ENCODE measurements around the gene GPR37L1.

GPR37L1 gene

DNA sequence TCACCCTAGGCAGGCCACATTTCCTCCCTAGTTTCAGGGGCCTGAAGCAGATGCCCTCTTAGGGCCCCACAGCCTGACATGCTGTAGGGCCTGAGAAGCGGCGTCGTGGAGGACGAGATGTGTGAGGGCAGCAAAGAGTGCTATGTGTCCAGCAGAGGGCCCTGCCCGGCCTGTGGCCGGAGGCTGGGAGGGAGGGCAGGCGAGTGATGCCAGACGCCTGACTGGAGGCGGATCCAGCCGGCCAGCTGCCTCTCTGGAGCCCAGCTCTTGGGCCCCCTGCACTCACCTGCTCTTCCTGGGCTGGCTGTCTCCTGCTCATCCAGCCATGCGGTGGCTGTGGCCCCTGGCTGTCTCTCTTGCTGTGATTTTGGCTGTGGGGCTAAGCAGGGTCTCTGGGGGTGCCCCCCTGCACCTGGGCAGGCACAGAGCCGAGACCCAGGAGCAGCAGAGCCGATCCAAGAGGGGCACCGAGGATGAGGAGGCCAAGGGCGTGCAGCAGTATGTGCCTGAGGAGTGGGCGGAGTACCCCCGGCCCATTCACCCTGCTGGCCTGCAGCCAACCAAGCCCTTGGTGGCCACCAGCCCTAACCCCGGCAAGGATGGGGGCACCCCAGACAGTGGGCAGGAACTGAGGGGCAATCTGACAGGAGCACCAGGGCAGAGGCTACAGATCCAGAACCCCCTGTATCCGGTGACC lies at the start of gene GPR37L1:
TSS of gene GPR37L1 (plus strand) at position 279 of the 697 bp plus-strand sequence. CDS start at position 326, 47 bp downstream.
- no peak for TF ChIP-seq FOXP2 (optimal IDR thresholded peaks at IDR 0.05; ENCODE audit: control extremely low read depth, extremely low read length, insufficient read depth)
- TF ChIP-seq EZH2 (IDR thresholded peaks at IDR 0.05), result no peak
- no peak for TF ChIP-seq POLR2AphosphoS5 (IDR thresholded peaks at IDR 0.05; ENCODE audit: borderline replicate concordance, low read depth, low read length)
- Histone ChIP-seq H3K9me3 (ENCODE audit: low read depth, low read length) (no peaks in the 10 kb centered on the region), H3K9ac (ENCODE audit: insufficient read length) (no peak within 1 kb of the TSS), H3K27ac (no peak within 1 kb of the TSS), H3K4me3 (no peak within 1 kb of the TSS), H3K36me3 (ENCODE audit: insufficient read depth, low read length) (no peaks in the 10 kb centered on the region)
- DNase-seq (ENCODE audit: low read depth, low spot score), result no peak

DNA sequence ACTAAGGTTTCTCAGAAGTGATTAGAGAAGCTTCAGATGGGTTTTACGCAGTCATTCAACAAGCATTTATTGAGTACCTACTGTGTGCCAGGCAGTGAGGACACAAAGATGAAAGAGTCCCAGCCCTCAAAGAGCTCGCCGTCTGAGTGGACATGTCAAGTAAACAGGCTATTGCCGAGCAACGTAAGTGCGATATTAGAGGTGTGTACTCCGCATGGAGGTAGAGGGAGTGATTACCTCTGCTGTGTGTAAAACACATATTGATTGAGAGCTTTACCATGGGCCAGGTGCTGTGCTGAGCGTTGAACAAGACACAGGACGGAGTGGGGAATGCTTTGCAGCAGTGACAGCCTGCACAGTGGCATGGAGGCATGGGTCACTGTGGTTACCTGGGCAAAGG lies 49.5 kb upstream of the GPR37L1 start:
- no peak overlapping the region for H3K4me3 ChIP-seq
- no peak for DNase-seq (ENCODE audit: low read depth, low spot score)
- H3K9me3 ChIP-seq (ENCODE audit: low read depth, low read length), result no peaks in the 10 kb centered on the region
- no peaks in the 10 kb centered on the region for H3K36me3 ChIP-seq (ENCODE audit: insufficient read depth, low read length)
- TF ChIP-seq FOXP2 (optimal IDR thresholded peaks at IDR 0.05; ENCODE audit: control extremely low read depth, extremely low read length, insufficient read depth) (no peak), POLR2AphosphoS5 (IDR thresholded peaks at IDR 0.05; ENCODE audit: borderline replicate concordance, low read depth, low read length) (no peak), EZH2 (IDR thresholded peaks at IDR 0.05) (no peak)
- H3K9ac ChIP-seq (ENCODE audit: insufficient read length), result no peak overlapping the region
- H3K27ac ChIP-seq, result no peak overlapping the region

DNA sequence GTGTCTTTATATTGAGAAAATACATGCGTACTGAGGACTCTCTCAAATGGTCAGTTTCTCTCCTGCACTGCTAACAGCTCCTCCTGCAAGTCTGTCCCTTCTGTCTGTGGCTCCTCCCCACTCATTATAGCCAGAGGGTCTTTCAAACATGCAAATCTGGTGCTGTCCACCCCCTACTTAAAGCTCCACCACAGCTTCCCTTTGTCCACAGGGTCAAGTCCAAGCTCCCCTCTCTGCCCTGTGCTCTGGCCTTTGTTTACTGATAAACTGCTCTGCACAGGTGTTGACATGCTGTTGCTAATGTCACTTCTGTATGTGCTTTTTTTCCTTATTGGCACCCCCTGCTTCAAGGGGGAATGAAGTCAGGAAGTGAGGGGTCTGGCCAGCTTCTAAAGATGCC lies 47.7 kb upstream of the GPR37L1 start:
- TF ChIP-seq EZH2 (IDR thresholded peaks at IDR 0.05), result no peak
- no peak for TF ChIP-seq FOXP2 (optimal IDR thresholded peaks at IDR 0.05; ENCODE audit: control extremely low read depth, extremely low read length, insufficient read depth)
- no peak for TF ChIP-seq POLR2AphosphoS5 (IDR thresholded peaks at IDR 0.05; ENCODE audit: borderline replicate concordance, low read depth, low read length)
- no peak overlapping the region for H3K4me3 ChIP-seq
- DNase-seq (ENCODE audit: low read depth, low spot score), result no peak
- no peak overlapping the region for H3K9ac ChIP-seq (ENCODE audit: insufficient read length)
- H3K36me3 ChIP-seq (ENCODE audit: insufficient read depth, low read length), result no peaks in the 10 kb centered on the region
- no peaks in the 10 kb centered on the region for H3K9me3 ChIP-seq (ENCODE audit: low read depth, low read length)
- H3K27ac ChIP-seq, result no peak overlapping the region

GRCh38 chr1:202075389-202075788 lies 47.3 kb upstream of the GPR37L1 start:
- Histone ChIP-seq H3K36me3 (ENCODE audit: insufficient read depth, low read length) (no peaks in the 10 kb centered on the region), H3K27ac (no peak overlapping the region), H3K4me3 (no peak overlapping the region), H3K9me3 (ENCODE audit: low read depth, low read length) (no peaks in the 10 kb centered on the region), H3K9ac (ENCODE audit: insufficient read length) (no peak overlapping the region)
- TF ChIP-seq EZH2 (IDR thresholded peaks at IDR 0.05), result no peak
- DNase-seq (ENCODE audit: low read depth, low spot score), result no peak

DNA sequence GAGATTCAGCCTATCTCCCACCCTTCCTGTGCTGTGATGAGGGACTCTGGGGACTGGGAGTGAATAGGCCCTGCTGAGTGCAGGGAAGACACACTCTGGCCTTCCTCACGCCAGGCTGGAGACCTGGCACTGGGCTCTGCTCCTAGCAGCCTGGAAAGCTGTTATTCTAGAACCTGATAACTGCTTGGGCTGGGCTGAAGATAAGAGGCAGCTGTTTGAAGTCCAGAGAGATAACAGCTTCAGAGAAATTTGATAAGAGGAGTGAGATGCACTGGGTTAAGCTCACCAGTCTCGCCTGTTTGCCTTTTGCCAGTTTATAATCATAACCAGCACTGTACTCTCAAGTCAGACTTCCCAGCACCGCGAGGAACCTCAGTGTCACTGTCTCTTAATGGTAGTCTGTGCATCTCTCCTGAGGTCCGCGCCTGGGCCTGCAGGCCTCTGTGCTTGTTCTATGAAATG lies 46.6 kb upstream of the GPR37L1 start:
- no peaks in the 10 kb centered on the region for H3K36me3 ChIP-seq (ENCODE audit: insufficient read depth, low read length)
- H3K9ac ChIP-seq (ENCODE audit: insufficient read length), result no peak overlapping the region
- no peaks in the 10 kb centered on the region for H3K9me3 ChIP-seq (ENCODE audit: low read depth, low read length)
- no peak for TF ChIP-seq FOXP2 (optimal IDR thresholded peaks at IDR 0.05; ENCODE audit: control extremely low read depth, extremely low read length, insufficient read depth)
- TF ChIP-seq POLR2AphosphoS5 (IDR thresholded peaks at IDR 0.05; ENCODE audit: borderline replicate concordance, low read depth, low read length), result no peak
- TF ChIP-seq EZH2 (IDR thresholded peaks at IDR 0.05), result no peak
- H3K4me3 ChIP-seq, result no peak overlapping the region
- DNase-seq (ENCODE audit: low read depth, low spot score), result no peak
- no peak overlapping the region for H3K27ac ChIP-seq

DNA sequence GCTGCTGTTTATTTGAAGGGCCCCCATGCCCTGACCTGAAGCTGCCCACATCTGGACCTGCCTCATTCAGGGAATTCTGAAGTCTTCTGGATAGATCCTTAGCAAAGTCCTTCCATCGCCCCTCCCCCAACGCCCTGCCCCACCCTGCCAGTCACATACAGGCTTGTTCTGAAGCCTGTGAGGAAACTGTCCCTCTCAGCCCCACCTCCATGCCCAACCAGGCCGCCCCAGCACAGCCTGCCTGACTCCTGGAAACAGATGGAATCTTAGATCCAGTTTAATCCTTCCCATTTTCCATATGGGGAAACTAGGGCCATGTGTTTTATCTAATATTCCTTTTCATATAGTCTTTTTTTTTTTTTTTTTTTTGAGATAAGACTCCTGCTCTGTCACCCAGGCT lies 44.5 kb upstream of the GPR37L1 start:
- no peak for DNase-seq (ENCODE audit: low read depth, low spot score)
- Histone ChIP-seq H3K9ac (ENCODE audit: insufficient read length) (no peak overlapping the region), H3K9me3 (ENCODE audit: low read depth, low read length) (no peaks in the 10 kb centered on the region), H3K27ac (no peak overlapping the region), H3K4me3 (no peak overlapping the region), H3K36me3 (ENCODE audit: insufficient read depth, low read length) (no peaks in the 10 kb centered on the region)
- no peak for TF ChIP-seq FOXP2 (optimal IDR thresholded peaks at IDR 0.05; ENCODE audit: control extremely low read depth, extremely low read length, insufficient read depth)
- no peak for TF ChIP-seq POLR2AphosphoS5 (IDR thresholded peaks at IDR 0.05; ENCODE audit: borderline replicate concordance, low read depth, low read length)
- no peak for TF ChIP-seq EZH2 (IDR thresholded peaks at IDR 0.05)

GRCh38 chr1:202081992-202082391 lies 40.7 kb upstream of the GPR37L1 start:
- no peak for DNase-seq (ENCODE audit: low read depth, low spot score)
- Histone ChIP-seq H3K9ac (ENCODE audit: insufficient read length) (no peak overlapping the region), H3K27ac (no peak overlapping the region), H3K36me3 (ENCODE audit: insufficient read depth, low read length) (no peaks in the 10 kb centered on the region), H3K9me3 (ENCODE audit: low read depth, low read length) (no peaks in the 10 kb centered on the region), H3K4me3 (no peak overlapping the region)
- TF ChIP-seq FOXP2 (optimal IDR thresholded peaks at IDR 0.05; ENCODE audit: control extremely low read depth, extremely low read length, insufficient read depth) (no peak), EZH2 (IDR thresholded peaks at IDR 0.05) (no peak), POLR2AphosphoS5 (IDR thresholded peaks at IDR 0.05; ENCODE audit: borderline replicate concordance, low read depth, low read length) (no peak)

DNA sequence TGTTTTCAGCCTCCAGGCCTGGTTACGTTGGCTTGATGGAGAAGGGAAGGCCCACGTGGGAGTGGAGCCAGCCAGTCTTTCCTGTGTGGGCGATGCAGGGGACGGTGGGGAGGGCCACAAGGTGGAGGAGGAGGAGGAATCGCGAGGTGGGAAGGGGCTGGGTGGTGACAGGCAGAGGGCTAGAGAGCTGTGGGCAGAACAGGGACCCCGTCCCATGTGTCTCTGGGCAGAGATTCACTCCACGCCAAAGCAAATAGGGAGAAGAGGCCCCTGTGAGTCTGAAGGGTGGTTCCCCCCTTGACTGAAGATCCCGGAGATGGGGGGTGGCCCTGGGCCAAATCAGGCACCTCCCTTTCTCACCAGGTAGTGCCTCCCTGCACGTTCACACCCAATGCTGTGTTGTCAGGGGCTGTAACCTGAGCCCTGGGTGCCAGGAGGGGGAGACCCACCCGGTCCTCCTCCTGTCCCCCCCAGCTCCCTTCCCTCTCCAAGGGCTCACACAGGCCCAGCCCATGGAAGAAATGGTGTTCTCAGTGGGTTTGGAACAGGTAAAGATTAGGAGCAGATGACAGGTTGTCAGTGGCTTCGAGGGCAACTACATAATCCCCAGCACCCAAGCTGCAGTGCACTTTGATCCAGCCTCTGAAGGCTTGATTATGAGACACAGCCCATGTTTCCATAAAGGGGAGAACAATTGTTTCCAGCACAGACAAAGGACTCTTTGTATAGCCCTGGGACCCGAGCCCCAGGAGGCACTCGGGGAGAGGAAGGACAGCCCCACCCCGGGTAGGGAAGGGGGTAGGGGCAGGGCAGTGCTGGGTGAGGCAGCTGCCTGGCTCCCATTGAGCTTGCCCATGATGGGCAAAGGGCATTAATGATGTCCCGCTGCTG lies 37.7 kb upstream of the GPR37L1 start:
- TF ChIP-seq FOXP2 (optimal IDR thresholded peaks at IDR 0.05; ENCODE audit: control extremely low read depth, extremely low read length, insufficient read depth), result no peak
- TF ChIP-seq POLR2AphosphoS5 (IDR thresholded peaks at IDR 0.05; ENCODE audit: borderline replicate concordance, low read depth, low read length), result no peak
- no peak for TF ChIP-seq EZH2 (IDR thresholded peaks at IDR 0.05)
- H3K27ac ChIP-seq, result no peak overlapping the region
- no peak for DNase-seq (ENCODE audit: low read depth, low spot score)
- no peak overlapping the region for H3K4me3 ChIP-seq
- H3K9ac ChIP-seq (ENCODE audit: insufficient read length), result no peak overlapping the region
- no peaks in the 10 kb centered on the region for H3K9me3 ChIP-seq (ENCODE audit: low read depth, low read length)
- H3K36me3 ChIP-seq (ENCODE audit: insufficient read depth, low read length), result no peaks in the 10 kb centered on the region

Data from SK-N-MC (cell line).